Measurements from ENCODE around the gene ASB6. TPM values are rescaled to one million over a fixed set of nuclear protein-coding genes. Genes with fewer than 3 reads are reported as not detected.

The ASB6 gene
- total and polyA plus RNA-seq, 4 donors = 3.4 to 8.4 (median 6.2) TPM

GRCh38 chr9:129633848-129634247 lies 8.1 kb downstream of the ASB6 start:
- no peak for DNase-seq (ENCODE audit: low spot score)

More at GRCh38 chr9:129633848-129634247, 8.1 kb downstream of the ASB6 start:
- no peak for TF ChIP-seq GABPA (IDR thresholded peaks at IDR 0.05 in 1 of 2, conservative IDR thresholded peaks at IDR 0.05 in 1 of 2)
- TF ChIP-seq FOXA1 (IDR thresholded peaks at IDR 0.05) = no peak
- no peak for TF ChIP-seq NR2F2 (IDR thresholded peaks at IDR 0.05)
- no peak for TF ChIP-seq REST (IDR thresholded peaks at IDR 0.05)
- no peak for TF ChIP-seq SP1 (IDR thresholded peaks at IDR 0.05)
- TF ChIP-seq FOXA2 (IDR thresholded peaks at IDR 0.05) = no peak
- TF ChIP-seq RAD21 (IDR thresholded peaks at IDR 0.05) = no peak
- TF ChIP-seq CTCF (IDR thresholded peaks at IDR 0.05; ENCODE audit: low read depth, low read length, missing input control) = no peak
- TF ChIP-seq ZBTB33 (IDR thresholded peaks at IDR 0.05) = no peak
- TF ChIP-seq HNF4A (conservative IDR thresholded peaks at IDR 0.05) = no peak
- no peak for TF ChIP-seq EGR1 (IDR thresholded peaks at IDR 0.05; ENCODE audit: low read depth in 2 of 2)
- no peak for TF ChIP-seq RXRA (IDR thresholded peaks at IDR 0.05)
- TF ChIP-seq TAF1 (conservative IDR thresholded peaks at IDR 0.05) = no peak
- TF ChIP-seq JUND (IDR thresholded peaks at IDR 0.05) = no peak
- TF ChIP-seq ATF3 (IDR thresholded peaks at IDR 0.05) = no peak
- no peak for TF ChIP-seq MAX (IDR thresholded peaks at IDR 0.05)
- TF ChIP-seq YY1 (IDR thresholded peaks at IDR 0.05) = no peak
- WGBS = 86% methylated on average over 13 of the region's 13 CpGs
- Histone ChIP-seq H3K27me3 (ENCODE audit: control insufficient read depth in 4 of 4, insufficient read depth in 4 of 4, low read length in 3 of 4) (no peaks in the 10 kb centered on the region), H3K36me3 (ENCODE audit: control insufficient read depth in 4 of 4, insufficient read depth in 3 of 4, low read depth in 1 of 4, low read length in 3 of 4) (peaks cover 4 to 60% (median 34%) of the 10 kb centered on the region in 4 donors), H3K9ac (ENCODE audit: low read depth in 1 of 2, low read length in 2 of 2) (no peak overlapping the region), H3K4me3 (ENCODE audit: low read depth in 1 of 3, low read length in 3 of 3) (no peak overlapping the region), H3K9me3 (ENCODE audit: control insufficient read depth in 4 of 4, low read length in 3 of 4) (no peaks in the 10 kb centered on the region), H3K27ac (ENCODE audit: low read depth in 1 of 2, low read length in 2 of 2) (no peak overlapping the region), H3K4me1 (ENCODE audit: control insufficient read depth in 4 of 4, insufficient read depth in 4 of 4, low read length in 3 of 4) (peaks cover 0 to 22% (median 9%) of the 10 kb centered on the region in 4 donors)

Measured in liver (tissue), 9 donors.